T-helper 2 cell treated with Interferon-gamma antibody and Interleukin-4, amounts not matched to agents 5 μg/mL and 100 μg/mL, for 36 hours (primary cell): ENCODE measurements around the gene LENG9.
"Not testable (repeated sequence)": the region's sequence is repeated elsewhere in the genome, so short reads cannot be mapped to it uniquely, and the experiment has no call there.

ENCODE experiments used
- DNase-seq: peaks from one replicate; pipeline ENCODE4 v3.0.0; 2021; ENCODE audit warnings: low spot score
- H3K27ac Mint-ChIP-seq: one replicate; pipeline ENCODE4 v1.8.0; 2021; ENCODE audit warnings: mild to moderate bottlenecking, mixed read lengths
- H3K27me3 Mint-ChIP-seq: one replicate; pipeline ENCODE4 v1.8.0; 2021; ENCODE audit warnings: low read depth, mixed read lengths
- H3K36me3 Mint-ChIP-seq: one replicate; pipeline ENCODE4 v1.8.0; 2021; ENCODE audit warnings: low read depth, mixed read lengths
- H3K4me1 Mint-ChIP-seq: one replicate; pipeline ENCODE4 v1.8.0; 2021; ENCODE audit warnings: low read depth, mixed read lengths
- H3K4me3 Mint-ChIP-seq: one replicate; pipeline ENCODE4 v1.8.0; 2022; ENCODE audit warnings: mild to moderate bottlenecking, moderate library complexity, mixed read lengths
- H3K9me3 Mint-ChIP-seq: one replicate; pipeline ENCODE4 v1.8.0; 2021; ENCODE audit warnings: mixed read lengths

The LENG9 gene

GRCh38 chr19:54463531-54464043 is at the start of gene LENG9:
LENG9 (minus strand) TSS chr19:54463778; CDS start chr19:54463526, 252 bp downstream.
- H3K9me3 Mint-ChIP-seq = no peaks in the 10 kb centered on the region
- peaks cover 26% of the 10 kb centered on the region for H3K36me3 Mint-ChIP-seq
- peak; percentile 97 for DNase-seq
- peaks cover 11% of the 10 kb centered on the region for H3K4me1 Mint-ChIP-seq
- peaks cover 25% of the 10 kb centered on the region for H3K27me3 Mint-ChIP-seq
- H3K4me3 Mint-ChIP-seq = peak within 1 kb of the TSS; percentile 86
- peak within 1 kb of the TSS; percentile 93 for H3K27ac Mint-ChIP-seq

DNA sequence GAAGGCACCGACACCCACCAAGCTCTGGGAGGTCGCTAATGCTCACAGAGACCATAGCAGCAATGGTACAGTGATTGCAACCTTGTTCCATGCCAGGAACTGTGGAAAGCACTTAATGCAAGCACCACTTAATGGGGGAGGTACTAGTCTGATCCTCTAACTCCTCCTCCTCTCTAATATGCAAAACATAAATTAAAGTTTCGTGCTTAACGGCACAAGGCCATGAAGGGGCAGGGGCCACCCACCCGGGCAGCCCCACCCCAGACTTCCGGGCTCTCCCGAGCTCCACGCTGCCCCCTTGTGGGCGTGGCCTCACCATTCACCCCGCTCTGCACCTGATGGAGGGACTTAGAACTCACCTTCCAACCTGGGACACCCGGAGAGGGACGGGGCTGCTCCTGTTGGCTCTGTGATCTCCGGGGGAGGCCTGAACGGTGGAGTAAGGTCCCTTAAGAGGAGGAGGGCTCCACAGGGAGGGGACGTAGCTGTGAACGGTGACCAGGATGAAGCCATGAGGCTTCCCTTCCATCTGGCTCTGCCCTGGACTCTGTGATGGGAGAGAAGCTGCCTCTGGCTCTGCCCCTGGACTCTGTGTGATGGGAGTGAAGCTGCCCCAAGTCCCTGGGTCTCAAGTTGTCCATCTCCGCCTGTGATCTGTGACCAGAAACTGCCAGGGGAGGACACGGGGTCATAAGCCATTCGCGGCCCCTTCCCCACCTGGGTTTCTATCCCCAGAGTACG is 45.8 kb upstream of the LENG9 start:
- not testable (repeated sequence) for DNase-seq, H3K27ac Mint-ChIP-seq, H3K36me3 Mint-ChIP-seq, H3K27me3 Mint-ChIP-seq, H3K4me3 Mint-ChIP-seq, H3K9me3 Mint-ChIP-seq
- H3K4me1 Mint-ChIP-seq = peaks cover 21% of the 10 kb centered on the region

DNA sequence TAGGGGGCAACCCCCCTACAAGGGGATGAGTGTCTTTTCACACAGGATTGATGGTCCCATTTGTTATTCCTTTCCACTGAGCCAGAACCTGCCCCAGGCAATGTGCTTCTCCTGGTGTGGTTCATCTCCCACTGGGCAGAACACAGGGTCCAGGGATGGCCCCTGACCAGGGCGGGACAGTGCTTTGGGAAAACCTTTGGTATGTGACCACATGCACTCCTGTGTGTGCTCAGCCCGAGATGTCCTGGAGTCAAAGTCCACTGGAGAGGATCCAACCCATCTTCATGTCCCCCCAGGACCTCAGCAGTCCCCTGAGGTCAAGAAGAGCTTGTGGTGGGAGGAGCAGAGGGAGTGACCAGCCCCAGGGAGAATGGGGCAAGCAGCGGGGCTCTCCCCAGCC is 44.9 kb upstream of the LENG9 start:
- H3K9me3 Mint-ChIP-seq, H3K27me3 Mint-ChIP-seq, DNase-seq, H3K27ac Mint-ChIP-seq, H3K36me3 Mint-ChIP-seq, H3K4me3 Mint-ChIP-seq: not testable (repeated sequence)
- H3K4me1 Mint-ChIP-seq = peaks cover 21% of the 10 kb centered on the region

DNA sequence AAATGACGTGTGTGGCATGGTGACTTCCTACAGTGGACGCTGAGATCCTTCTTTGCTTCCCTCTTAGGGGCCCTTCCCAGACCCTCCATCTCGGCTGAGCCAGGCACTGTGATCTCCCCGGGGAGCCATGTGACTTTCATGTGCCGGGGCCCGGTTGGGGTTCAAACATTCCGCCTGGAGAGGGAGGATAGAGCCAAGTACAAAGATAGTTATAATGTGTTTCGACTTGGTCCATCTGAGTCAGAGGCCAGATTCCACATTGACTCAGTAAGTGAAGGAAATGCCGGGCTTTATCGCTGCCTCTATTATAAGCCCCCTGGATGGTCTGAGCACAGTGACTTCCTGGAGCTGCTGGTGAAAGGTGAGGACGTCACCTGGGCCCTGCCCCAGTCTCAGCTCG is 44.2 kb upstream of the LENG9 start:
- H3K9me3 Mint-ChIP-seq = no peaks in the 10 kb centered on the region
- no peaks in the 10 kb centered on the region for H3K27me3 Mint-ChIP-seq
- no peak overlapping the region for H3K27ac Mint-ChIP-seq
- peaks cover 4% of the 10 kb centered on the region for H3K36me3 Mint-ChIP-seq
- no peak overlapping the region for H3K4me3 Mint-ChIP-seq
- no peak for DNase-seq
- peaks cover 21% of the 10 kb centered on the region for H3K4me1 Mint-ChIP-seq

- H3K27me3 Mint-ChIP-seq, H3K9me3 Mint-ChIP-seq, DNase-seq, H3K36me3 Mint-ChIP-seq: not testable (repeated sequence)
- Mint-ChIP-seq H3K27ac (peak overlapping the region; percentile 57), H3K4me3 (peak overlapping the region; percentile 24), H3K4me1 (peaks cover 28% of the 10 kb centered on the region)
Measured at GRCh38 chr19:54507038-54507717, 43.6 kb upstream of the LENG9 start.

GRCh38 chr19:54506079-54506478 is 42.5 kb upstream of the LENG9 start:
- peaks cover 28% of the 10 kb centered on the region for H3K4me1 Mint-ChIP-seq
- no peak overlapping the region for H3K27ac Mint-ChIP-seq
- H3K4me3 Mint-ChIP-seq = peak overlapping the region; percentile 3
- no peak for DNase-seq
- H3K9me3 Mint-ChIP-seq = no peaks in the 10 kb centered on the region
- peaks cover 4% of the 10 kb centered on the region for H3K36me3 Mint-ChIP-seq
- no peaks in the 10 kb centered on the region for H3K27me3 Mint-ChIP-seq

- not testable (repeated sequence) for H3K27me3 Mint-ChIP-seq, H3K36me3 Mint-ChIP-seq, H3K9me3 Mint-ChIP-seq, DNase-seq, H3K27ac Mint-ChIP-seq
- H3K4me3 Mint-ChIP-seq = peak overlapping the region; percentile 44
- peaks cover 28% of the 10 kb centered on the region for H3K4me1 Mint-ChIP-seq
Measured at GRCh38 chr19:54505542-54505941, 42.0 kb upstream of the LENG9 start.

- peaks cover 31% of the 10 kb centered on the region for H3K4me1 Mint-ChIP-seq
- H3K9me3 Mint-ChIP-seq = no peaks in the 10 kb centered on the region
- peaks cover 8% of the 10 kb centered on the region for H3K27me3 Mint-ChIP-seq
- DNase-seq = peak; percentile 67
- H3K36me3 Mint-ChIP-seq = peaks cover 4% of the 10 kb centered on the region
- H3K27ac Mint-ChIP-seq = no peak within 1 kb of the TSS
- H3K4me3 Mint-ChIP-seq = peak within 1 kb of the TSS; percentile 54
Measured at GRCh38 chr19:54502518-54503048, 39.0 kb upstream of the LENG9 start, which contains the start of gene LAIR2. LAIR2 (plus strand) TSS chr19:54502831; CDS start chr19:54502919, 88 bp downstream.

DNA sequence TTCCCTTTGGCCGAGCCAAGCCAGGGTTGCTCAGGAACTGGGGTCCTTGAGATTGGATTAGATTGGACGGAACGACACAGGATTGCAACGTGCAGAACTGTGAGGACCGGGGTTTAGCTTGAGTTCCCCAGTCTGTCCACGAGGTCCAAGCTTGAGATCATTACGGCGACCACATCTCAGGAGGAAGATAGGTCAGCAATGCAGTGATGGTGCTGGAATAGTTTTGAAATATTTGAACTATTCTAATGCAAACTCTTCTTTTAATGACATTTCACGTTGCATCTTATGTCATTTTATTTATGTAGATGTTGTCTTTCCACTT is 34.8 kb upstream of the LENG9 start:
- DNase-seq, H3K4me3 Mint-ChIP-seq, H3K36me3 Mint-ChIP-seq, H3K27ac Mint-ChIP-seq, H3K9me3 Mint-ChIP-seq: not testable (repeated sequence)
- H3K27me3 Mint-ChIP-seq = peaks cover 29% of the 10 kb centered on the region
- H3K4me1 Mint-ChIP-seq = peaks cover 20% of the 10 kb centered on the region

DNA sequence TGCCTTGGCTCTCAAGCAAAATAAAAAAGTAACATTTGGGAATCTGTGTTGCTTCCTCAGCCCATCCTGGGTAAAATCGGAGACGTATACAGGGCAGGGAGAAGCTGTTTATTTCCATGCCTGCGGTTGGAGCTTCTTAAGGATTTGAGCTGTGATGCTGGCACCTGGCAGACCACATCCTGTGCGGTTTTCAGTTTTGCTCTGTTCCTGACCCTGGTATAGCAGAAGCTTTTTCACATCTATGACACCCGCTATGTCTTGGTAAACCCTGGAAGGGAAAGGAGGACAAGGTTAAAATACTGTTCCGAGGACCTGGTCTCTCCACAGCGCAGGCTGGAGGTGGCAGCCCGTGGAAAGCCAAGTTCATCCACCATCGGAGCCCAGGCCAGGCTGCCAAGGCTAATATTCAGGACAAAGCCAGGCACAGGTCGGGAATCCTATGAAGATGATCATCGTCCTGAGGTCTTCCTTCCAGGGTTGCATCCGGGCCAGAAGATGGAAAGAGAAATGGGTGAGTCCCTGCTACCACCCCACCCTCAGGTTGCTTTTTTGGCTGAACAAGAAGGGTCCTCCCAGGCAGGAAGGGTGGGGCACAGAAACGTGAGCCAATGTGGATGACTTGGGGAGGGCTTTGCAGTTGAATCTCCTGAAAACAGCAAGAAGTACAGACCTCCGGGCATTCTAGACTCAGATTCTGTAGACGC is 34.3 kb upstream of the LENG9 start:
- Mint-ChIP-seq H3K4me1 (peaks cover 20% of the 10 kb centered on the region), H3K27me3 (peaks cover 29% of the 10 kb centered on the region), H3K4me3 (peak overlapping the region; percentile 57)
- peak; percentile 23 for DNase-seq
- not testable (repeated sequence) for H3K9me3 Mint-ChIP-seq, H3K27ac Mint-ChIP-seq, H3K36me3 Mint-ChIP-seq

GRCh38 chr19:54495284-54495683 is 31.7 kb upstream of the LENG9 start:
- not testable (repeated sequence) for H3K9me3 Mint-ChIP-seq, H3K27ac Mint-ChIP-seq, H3K36me3 Mint-ChIP-seq, DNase-seq, H3K4me3 Mint-ChIP-seq
- peaks cover 38% of the 10 kb centered on the region for H3K27me3 Mint-ChIP-seq
- peaks cover 13% of the 10 kb centered on the region for H3K4me1 Mint-ChIP-seq

DNA sequence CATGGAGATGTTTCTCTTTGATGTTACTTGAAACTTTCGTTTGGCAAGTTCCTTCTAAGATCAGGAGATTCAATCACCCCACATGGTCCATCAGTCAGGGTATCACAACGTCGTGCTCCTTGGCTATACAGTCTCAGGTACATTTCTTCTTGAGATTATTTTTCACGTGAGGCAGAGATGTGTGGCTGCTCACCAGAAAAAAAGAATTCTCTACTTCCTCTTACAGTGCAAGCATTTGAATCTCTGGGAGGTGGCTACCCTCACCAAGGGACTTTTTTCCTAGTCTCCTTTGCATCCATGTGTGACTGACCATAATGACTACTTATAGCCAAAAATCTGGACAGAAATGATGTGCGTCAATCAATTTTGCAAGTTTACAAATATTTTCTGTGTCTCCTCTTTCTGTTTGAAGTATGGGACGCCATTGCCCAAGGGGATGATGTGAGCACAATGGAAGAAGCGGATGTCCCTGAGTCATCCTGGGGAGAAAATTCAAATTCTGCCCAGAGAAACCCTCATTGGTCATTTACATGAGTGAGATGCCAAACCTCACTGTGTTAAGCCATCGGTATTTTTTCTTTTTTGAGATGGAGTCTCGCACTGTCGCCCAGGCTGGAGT is 30.5 kb upstream of the LENG9 start:
- Mint-ChIP-seq H3K36me3 (no peaks in the 10 kb centered on the region), H3K27me3 (peaks cover 40% of the 10 kb centered on the region), H3K4me1 (peaks cover 10% of the 10 kb centered on the region), H3K27ac (no peak overlapping the region), H3K4me3 (no peak overlapping the region), H3K9me3 (no peaks in the 10 kb centered on the region)
- DNase-seq = no peak

- H3K36me3 Mint-ChIP-seq, H3K4me3 Mint-ChIP-seq, H3K9me3 Mint-ChIP-seq, DNase-seq, H3K4me1 Mint-ChIP-seq, H3K27ac Mint-ChIP-seq: not testable (repeated sequence)
- H3K27me3 Mint-ChIP-seq = peaks cover 39% of the 10 kb centered on the region
Measured at GRCh38 chr19:54493056-54493455, 29.5 kb upstream of the LENG9 start.
